Brain pericyte (primary cell): ENCODE data around the gene PANK4.

Experiments used
- DNase-seq: peaks from one replicate; pipeline ENCODE4 v3.0.0-alpha.2; 2012; ENCODE audit warnings: low read depth, low spot score

The PANK4 gene

DNA sequence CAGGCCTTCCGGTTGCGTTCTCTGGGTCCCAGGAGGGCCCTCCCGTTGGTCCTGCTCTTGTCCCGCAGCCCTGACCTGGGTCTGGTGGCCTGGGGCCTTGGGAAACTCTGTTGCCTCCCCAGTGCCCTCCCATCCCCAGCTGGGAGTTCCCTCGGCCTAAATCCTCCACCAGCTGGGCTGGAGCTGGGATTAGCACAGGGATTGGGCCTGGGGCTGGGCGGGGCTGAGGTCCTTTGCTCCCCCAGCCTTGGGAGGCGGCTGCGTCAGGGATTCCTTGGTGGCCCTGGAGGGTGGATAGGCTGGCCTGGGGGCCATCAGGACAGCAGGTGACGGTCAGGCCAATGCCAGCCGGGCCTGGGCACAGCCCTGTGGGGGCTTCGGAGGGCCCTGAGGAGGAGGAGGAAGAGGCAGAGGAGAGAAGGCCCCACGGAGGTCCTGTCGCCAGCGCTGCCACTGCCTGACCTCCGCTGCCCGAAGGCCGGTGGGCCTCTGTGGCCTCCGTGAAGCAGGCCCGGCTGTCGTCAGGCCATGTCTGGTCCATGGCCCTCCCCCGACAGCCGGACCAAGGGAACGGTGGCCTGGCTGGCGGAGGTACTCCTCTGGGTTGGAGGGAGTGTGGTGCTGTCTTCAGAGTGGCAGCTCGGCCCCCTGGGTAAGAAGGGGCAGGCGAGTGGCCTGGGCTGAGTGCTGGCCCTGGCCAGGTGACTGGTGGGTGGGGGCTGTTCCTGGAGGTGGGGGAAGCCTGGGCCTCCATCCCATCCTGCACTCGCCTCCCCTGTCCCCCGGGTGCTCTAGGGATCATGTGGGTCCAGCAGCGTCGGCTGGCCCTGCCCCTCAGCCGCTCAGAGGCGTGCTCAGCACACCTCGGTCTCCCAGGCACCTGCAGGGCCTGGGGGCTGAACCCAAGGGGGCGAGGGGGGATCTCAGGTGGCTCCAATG, 50.1 kb downstream of the PANK4 start, which contains the start of gene PLCH2:
PLCH2 (plus strand) TSS at position 229 of the 939 bp plus-strand sequence; CDS start at position 529, 300 bp downstream.
- no peak for DNase-seq

DNA sequence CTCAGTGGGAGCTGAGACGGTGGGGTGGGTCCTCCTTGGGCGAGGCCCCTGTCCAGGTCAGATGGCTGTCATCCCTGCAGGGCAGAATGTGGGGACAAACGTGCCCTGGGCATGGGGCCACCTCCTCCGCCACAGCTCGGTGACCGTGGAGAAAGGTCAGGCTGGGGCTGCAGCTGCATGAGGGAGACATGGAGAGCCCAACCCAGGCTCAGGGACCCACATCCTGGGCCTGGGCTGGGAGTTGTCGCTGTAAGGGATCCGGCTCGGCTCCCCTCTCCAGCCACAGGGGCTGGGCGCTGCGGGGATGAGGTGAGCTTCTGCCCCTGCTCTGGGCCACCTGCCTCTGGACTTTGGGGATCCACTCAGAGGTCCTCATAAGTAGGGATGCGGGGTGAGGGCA, 50.8 kb downstream of the PANK4 start:
- DNase-seq = no peak

- no peak for DNase-seq
Measured at GRCh38 chr1:2474933-2475371, 51.4 kb downstream of the PANK4 start.

GRCh38 chr1:2474104-2474844, 52.1 kb downstream of the PANK4 start:
- DNase-seq = no peak

- DNase-seq = no peak
Measured at GRCh38 chr1:2473198-2473597, 53.2 kb downstream of the PANK4 start.

DNA sequence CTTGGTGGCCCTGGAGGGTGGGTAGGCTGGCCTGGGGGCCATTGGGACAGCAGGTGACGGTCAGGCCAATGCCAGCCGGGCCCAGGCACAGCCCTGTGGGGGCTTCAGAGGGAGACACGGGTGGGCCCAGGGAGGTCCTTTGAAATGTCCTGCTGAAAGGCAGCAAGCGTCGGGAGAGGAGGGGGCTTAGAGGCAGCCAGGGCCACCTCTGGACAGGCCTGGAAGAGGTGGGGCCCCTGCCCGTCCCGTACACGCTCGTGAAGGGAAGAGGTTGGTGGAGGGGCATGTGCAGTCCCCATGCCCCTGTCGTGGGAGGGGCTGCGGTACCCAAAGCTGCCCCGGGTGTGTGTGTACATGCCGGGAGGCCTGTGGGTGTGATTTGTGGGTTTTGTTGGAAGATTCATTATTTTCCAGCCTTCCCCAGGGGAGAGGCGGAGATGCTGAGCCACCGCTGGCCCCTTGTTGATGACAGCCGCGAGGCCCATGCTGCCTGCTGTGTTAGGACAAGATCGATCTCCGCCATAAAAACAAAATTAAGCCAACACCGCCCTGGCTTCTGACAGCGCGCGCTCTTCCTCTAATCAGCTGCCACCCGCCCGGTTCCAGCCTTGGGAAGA, 53.7 kb downstream of the PANK4 start:
- DNase-seq = no peak

GRCh38 chr1:2472109-2472508, 54.3 kb downstream of the PANK4 start:
- DNase-seq = no peak

- DNase-seq = no peak
Measured at GRCh38 chr1:2471587-2472001, 54.8 kb downstream of the PANK4 start.

GRCh38 chr1:2471159-2471471, 55.3 kb downstream of the PANK4 start:
- no peak for DNase-seq

DNA sequence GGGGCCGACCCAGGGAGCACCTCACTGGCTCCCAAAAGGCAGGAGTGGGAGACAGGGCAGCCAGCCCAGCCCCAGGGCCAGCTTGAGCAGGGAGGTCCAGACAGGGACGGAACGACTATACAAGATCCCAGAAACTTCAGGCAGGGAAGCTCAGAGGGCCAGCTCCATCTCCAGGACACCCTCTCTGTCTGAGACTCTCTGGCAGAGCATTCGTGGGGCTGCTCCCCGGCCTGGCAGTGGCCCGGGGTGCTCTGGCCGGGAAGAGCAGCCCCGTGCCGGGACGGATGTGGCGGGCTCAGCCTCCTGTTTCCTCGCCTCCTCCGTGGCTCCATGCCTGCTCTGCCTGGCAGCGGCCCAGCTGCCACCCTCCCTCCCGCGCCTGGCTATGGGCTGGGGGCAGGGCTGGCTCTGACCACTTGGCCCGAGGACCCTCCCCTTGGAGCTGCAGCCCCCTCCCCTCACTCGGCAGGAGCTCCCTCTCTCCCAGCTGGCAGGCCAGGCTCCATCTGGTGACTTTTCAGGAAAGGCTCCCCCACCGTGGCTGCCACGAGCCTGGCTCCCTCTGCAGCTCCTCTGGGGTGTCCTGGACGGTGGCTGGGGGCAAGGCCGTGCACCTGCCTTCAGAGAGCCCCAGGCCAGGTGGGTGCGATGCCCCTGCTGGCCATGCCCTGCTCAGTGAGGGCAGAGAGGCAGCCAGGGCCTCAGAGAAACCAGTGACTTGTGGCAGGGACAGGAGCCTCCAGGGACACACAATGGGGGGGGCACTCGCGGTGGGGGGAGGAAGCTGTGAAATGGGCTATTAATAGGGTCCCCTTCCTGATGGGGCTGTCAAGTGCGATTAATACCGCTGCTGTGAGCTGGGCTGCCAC, 55.9 kb downstream of the PANK4 start:
- DNase-seq = no peak

DNA sequence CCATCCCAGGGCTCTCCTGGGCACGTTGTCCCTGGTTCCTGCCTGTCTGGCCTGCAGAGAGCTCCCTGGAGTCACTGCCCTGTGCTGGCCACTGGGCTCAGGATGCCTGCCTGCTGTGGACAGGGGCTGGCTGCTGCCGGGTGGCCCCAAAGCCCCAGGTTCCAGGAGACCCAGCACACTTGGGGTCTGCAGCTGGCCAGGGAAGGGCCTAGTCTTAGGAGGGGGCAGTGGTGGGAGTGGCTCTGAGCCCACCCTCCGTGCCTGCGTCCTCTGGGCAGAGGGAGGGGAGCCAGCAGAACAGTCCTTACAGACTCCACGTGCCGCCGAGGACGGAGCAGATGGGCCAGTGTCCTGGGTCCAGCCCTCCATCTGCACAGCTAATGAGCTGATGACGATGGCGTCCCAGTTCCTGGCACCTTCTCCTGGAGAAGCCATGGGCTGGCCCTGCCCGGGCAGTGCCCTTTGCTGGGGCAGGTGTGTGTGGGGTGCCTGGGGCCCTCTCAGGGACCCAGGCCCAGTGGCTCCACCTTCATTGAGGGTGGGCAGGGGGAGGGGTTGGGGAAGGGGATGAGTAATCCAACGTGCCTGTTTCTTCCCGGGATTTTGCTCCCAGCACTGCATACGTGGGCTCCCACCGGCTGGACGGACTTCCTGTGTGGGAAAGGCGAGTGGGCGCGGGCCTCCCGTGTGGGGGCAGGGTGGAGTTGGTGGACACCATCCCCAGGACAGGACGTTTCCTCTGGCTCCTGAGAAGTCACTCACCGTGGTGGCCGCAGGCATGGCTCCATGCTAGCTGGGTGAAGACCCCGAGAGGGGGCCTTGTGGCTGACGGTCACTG, 57.1 kb downstream of the PANK4 start:
- DNase-seq = no peak

DNA sequence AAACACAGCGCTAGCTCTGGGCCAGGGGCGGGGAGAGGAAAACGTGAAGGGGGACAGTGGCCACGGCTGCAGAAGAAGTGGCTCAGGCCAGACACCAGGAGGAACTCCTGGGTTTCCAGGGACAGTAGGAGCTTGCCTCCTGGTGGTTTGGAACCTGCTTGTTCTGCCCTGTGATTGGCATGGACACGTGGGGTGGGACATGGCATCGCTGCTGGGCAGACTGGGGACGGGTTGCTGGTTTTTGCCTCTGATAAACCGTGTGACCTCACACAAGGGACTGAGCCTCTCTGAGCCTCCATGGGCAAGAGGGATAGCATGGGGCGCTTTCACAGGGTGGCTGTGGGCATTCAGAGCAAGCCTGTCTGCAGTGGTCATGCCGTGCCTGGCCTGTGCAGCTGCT, 57.9 kb downstream of the PANK4 start:
- DNase-seq = no peak

DNA sequence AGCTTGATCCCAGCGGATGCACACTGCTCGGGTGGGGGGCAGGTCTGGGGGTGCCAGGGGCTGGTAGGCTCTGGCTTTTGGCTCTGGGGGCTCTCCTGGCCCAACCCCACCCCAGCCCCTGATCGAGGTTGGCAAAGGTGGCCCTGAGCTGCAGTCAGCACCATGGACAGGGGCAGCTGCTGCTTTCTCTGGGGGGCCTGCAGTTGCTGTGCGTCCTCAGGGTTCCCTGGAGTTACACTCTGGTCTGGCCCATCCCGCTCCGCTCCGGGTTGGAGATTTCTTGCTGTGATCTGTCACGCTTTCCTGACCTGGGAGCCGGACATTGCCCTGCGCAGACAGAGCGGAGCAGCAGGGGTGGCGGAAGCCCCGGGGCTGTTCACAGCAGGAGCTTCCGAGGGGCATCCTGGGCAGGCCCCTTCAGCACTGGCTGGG, 58.3 kb downstream of the PANK4 start:
- DNase-seq = no peak

DNA sequence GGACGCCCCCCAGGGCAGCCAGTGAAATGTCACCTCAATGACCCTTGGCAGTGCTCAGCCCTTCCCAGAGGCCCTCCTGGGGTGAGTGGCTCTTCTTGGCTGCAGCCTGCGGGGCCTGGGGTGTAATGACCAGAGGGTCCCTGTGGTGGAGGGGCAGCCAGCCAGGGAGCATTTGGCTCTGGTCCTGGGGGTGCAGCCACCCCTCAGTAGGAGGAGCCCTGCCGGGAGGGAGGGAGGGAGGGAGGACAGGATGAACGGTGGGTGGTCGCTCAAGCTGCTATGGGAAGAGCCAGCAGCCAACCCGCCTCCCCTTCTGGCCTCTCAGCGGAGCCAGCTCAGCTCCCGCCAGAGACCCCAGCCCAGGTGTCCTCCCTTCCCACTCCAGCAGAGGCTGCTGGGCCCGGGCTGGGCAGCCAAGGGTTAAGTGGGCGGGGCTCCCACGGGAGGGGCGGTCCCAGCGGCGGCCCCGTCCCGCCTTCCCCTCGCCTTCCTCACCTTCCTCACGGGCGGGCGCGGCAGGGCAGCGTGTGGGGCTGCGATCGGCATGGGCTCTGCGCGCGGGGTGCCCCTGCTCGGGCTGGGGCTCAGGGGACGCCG, 59.3 kb downstream of the PANK4 start:
- no peak for DNase-seq

- DNase-seq = no peak
Measured at GRCh38 chr1:2466270-2466665, 60.1 kb downstream of the PANK4 start.

DNA sequence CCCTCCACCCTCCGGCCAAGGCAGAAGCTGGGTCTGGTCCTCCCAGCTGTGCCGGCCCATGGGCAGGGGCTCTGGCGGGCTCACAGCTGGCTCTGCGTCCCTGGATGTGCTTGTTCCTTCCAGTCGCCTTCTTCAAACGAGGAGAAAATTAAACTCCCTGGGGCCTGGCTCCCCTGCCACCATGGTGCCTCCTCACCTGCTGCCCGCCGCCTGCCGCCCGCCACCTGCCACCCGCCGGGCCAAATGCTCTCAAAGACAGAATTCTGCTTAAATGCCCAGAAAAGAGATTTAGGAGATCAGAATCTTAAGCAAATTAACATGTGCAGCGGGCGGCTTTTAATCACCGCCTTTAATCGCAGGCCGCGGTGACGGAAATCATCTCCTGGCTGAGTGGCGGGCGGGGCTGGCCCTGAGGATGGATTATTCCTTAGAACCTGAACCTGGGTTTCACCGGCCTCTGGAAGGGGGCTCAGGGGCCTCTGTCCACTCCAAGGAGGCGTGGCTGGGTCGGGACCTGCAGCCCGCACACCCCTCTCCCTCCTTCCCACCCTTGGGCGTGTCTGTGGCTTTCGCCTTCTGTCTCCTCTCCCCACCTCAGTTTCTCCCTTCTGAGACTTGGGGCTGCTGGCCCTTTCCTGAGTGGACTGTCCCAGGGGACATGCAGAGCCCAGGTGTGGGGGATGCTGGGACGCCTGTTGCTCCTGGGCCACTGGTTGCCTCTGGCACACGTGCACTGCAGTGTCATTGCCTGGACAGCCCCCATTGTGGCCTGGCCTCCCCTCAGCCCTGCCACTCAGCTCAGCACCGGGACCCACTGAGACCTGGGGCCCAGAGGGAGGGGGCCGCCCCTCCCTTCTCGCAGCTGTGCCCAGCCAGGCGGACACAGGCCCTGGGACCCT, 60.8 kb downstream of the PANK4 start:
- no peak for DNase-seq

- peak; percentile 46 for DNase-seq
Measured at GRCh38 chr1:2463396-2463795, 63.0 kb downstream of the PANK4 start.

GRCh38 chr1:2462819-2463218, 63.6 kb downstream of the PANK4 start:
- no peak for DNase-seq
